SU-DHL-6 (cell line): Measurements from ENCODE around the gene EVA1B.

Experiments
- H2AFZ ChIP-seq: fragments of 200-600 bp; sonication (generic); 2 replicates; pipeline ENCODE4 v1.6.1; 2014; ENCODE audit warnings: low read depth, mild to moderate bottlenecking, moderate library complexity, mixed read lengths, antibody characterized with exemption, low read length; ENCODE audit not compliant: severe bottlenecking
- H3F3A ChIP-seq: fragments of 200-600 bp; shearing (Covaris generic); 2 replicates; pipeline ENCODE4 v1.6.0; 2016; ENCODE audit warnings: antibody characterized with exemption, mild to moderate bottlenecking; ENCODE audit not compliant: insufficient read depth
- H3K27ac ChIP-seq: fragments of 200-600 bp; sonication (generic); 2 replicates; pipeline ENCODE4 v1.5.1; 2016; ENCODE audit warnings: low read depth, mild to moderate bottlenecking, low read length, moderate library complexity, mixed read lengths
- H3K27me3 ChIP-seq: fragments of 200-600 bp; sonication (generic), shearing (Covaris generic); 2 replicates; pipeline ENCODE4 v1.6.0; 2014; ENCODE audit warnings: mild to moderate bottlenecking, low read length
- H3K36me3 ChIP-seq: fragments of 200-600 bp; sonication (generic); 2 replicates; pipeline ENCODE4 v1.6.1; 2014; ENCODE audit warnings: mild to moderate bottlenecking, low read length, mixed read lengths
- H3K4me2 ChIP-seq: fragments of 300-600, 200-600 bp; shearing (Covaris generic), sonication (generic); 2 replicates; pipeline ENCODE4 v1.6.0; 2014; ENCODE audit warnings: low read length, low read depth, mild to moderate bottlenecking; ENCODE audit not compliant: poor library complexity, severe bottlenecking
- H3K4me3 ChIP-seq: fragments of 200-600 bp; sonication (generic); 2 replicates; pipeline ENCODE4 v1.5.1; 2014; ENCODE audit warnings: antibody characterized with exemption, low read length, mild to moderate bottlenecking, mixed read lengths; ENCODE audit not compliant: insufficient read depth, poor library complexity, severe bottlenecking
- H3K79me2 ChIP-seq: fragments of 200-600 bp; sonication (generic); 2 replicates; pipeline ENCODE4 v1.6.1; 2014; ENCODE audit warnings: mild to moderate bottlenecking, low read length, moderate library complexity; ENCODE audit not compliant: insufficient read depth
- H3K9ac ChIP-seq: fragments of 200-600 bp; sonication (generic); 2 replicates; pipeline ENCODE4 v1.7.0; 2014; ENCODE audit warnings: mild to moderate bottlenecking, low read length
- H3K9me2 ChIP-seq: fragments of 200-600 bp; sonication (generic); replicated peaks from 2 replicates; pipeline ENCODE4 v1.6.1; 2014; ENCODE audit warnings: low read length; ENCODE audit not compliant: insufficient read depth
- H3K9me3 ChIP-seq: fragments of 200-600 bp; sonication (generic); 2 replicates; pipeline ENCODE4 v1.6.1; 2014; ENCODE audit warnings: low read length, mixed read lengths; ENCODE audit not compliant: insufficient read depth
- H4K20me1 ChIP-seq: fragments of 200-600 bp; sonication (generic); 2 replicates; pipeline ENCODE4 v1.6.1; 2014; ENCODE audit warnings: low read depth, mild to moderate bottlenecking, antibody characterized with exemption, low read length, moderate library complexity, mixed read lengths
- CTCF ChIP-seq: fragments of 200-600 bp; sonication (generic); IDR thresholded peaks from one replicate; pipeline ENCODE4 v1.5.1; 2017; ENCODE audit warnings: antibody characterized with exemption, mild to moderate bottlenecking, low read length, moderate library complexity; ENCODE audit not compliant: insufficient read depth, poor library complexity, severe bottlenecking
- EZH2phosphoT487 ChIP-seq: fragments of 200-600 bp; sonication (generic), shearing (Covaris generic); conservative IDR thresholded peaks from 2 replicates; pipeline ENCODE4 v1.6.1; 2018; ENCODE audit warnings: mild to moderate bottlenecking, antibody characterized with exemption, low read length, moderate library complexity, mixed read lengths

Gene EVA1B

GRCh38 chr1:36303244-36303643, 20.2 kb downstream of the EVA1B start:
- Histone ChIP-seq H2AFZ (no peak overlapping the region), H4K20me1 (no peaks in the 10 kb centered on the region), H3K36me3 (peaks cover 19% of the 10 kb centered on the region; the same call in 1 of the 2 replicates), H3K27me3 (no peaks in the 10 kb centered on the region), H3K27ac (no peak overlapping the region), H3K79me2 (no peaks in the 10 kb centered on the region), H3K4me3 (no peak overlapping the region), H3K4me2 (no peak overlapping the region), H3K9me3 (no peaks in the 10 kb centered on the region), H3K9me2 (no peaks in the 10 kb centered on the region), H3K9ac (no peak overlapping the region), H3F3A (peaks cover 18% of the 10 kb centered on the region)
- TF ChIP-seq CTCF, result no peak
- TF ChIP-seq EZH2phosphoT487, result no peak

GRCh38 chr1:36301220-36301619, 22.2 kb downstream of the EVA1B start:
- no peak overlapping the region for H3K9ac ChIP-seq
- H2AFZ ChIP-seq, result no peak overlapping the region
- H3K79me2 ChIP-seq, result no peaks in the 10 kb centered on the region
- no peaks in the 10 kb centered on the region for H4K20me1 ChIP-seq
- no peaks in the 10 kb centered on the region for H3K9me3 ChIP-seq
- no peak overlapping the region for H3K4me2 ChIP-seq
- no peak for TF ChIP-seq EZH2phosphoT487
- TF ChIP-seq CTCF, result no peak
- H3F3A ChIP-seq, result peaks cover 18% of the 10 kb centered on the region
- H3K9me2 ChIP-seq, result no peaks in the 10 kb centered on the region
- no peaks in the 10 kb centered on the region for H3K27me3 ChIP-seq
- H3K4me3 ChIP-seq, result no peak overlapping the region
- peaks cover 24% of the 10 kb centered on the region; the same call in 1 of the 2 replicates for H3K36me3 ChIP-seq
- no peak overlapping the region for H3K27ac ChIP-seq

GRCh38 chr1:36300526-36300925, 22.9 kb downstream of the EVA1B start:
- H3K9ac ChIP-seq, result no peak overlapping the region
- H3K4me3 ChIP-seq, result no peak overlapping the region
- no peak overlapping the region for H2AFZ ChIP-seq
- H3K9me3 ChIP-seq, result no peaks in the 10 kb centered on the region
- no peak overlapping the region for H3K4me2 ChIP-seq
- no peaks in the 10 kb centered on the region for H3K9me2 ChIP-seq
- no peaks in the 10 kb centered on the region for H3K79me2 ChIP-seq
- H4K20me1 ChIP-seq, result no peaks in the 10 kb centered on the region
- no peak for TF ChIP-seq EZH2phosphoT487
- no peak for TF ChIP-seq CTCF
- no peaks in the 10 kb centered on the region for H3K27me3 ChIP-seq
- H3F3A ChIP-seq, result peaks cover 14% of the 10 kb centered on the region
- no peak overlapping the region for H3K27ac ChIP-seq
- peaks cover 25% of the 10 kb centered on the region; the same call in 1 of the 2 replicates for H3K36me3 ChIP-seq
